ENCODE data around the gene POLR2E.
"Not testable (repeated sequence)": the region's sequence is repeated elsewhere in the genome, so short reads cannot be mapped to it uniquely, and the experiment has no call there.

The POLR2E gene

GRCh38 chr19:1121395-1121794 is 26.2 kb upstream of the POLR2E start:
- FAIRE-seq (no peak), DNase-seq (ENCODE audit: insufficient read length, low spot score) (no peak)
- no peak for TF ChIP-seq POLR2A (IDR thresholded peaks at IDR 0.05; ENCODE audit: low read depth, low read length)

- no peak for TF ChIP-seq POLR2A (IDR thresholded peaks at IDR 0.05; ENCODE audit: low read depth, low read length)
- no peak for DNase-seq (ENCODE audit: insufficient read length, low spot score)
- no peak for FAIRE-seq
These were observed 24.5 kb upstream of the POLR2E start for GRCh38 chr19:1119475-1120217.

DNA sequence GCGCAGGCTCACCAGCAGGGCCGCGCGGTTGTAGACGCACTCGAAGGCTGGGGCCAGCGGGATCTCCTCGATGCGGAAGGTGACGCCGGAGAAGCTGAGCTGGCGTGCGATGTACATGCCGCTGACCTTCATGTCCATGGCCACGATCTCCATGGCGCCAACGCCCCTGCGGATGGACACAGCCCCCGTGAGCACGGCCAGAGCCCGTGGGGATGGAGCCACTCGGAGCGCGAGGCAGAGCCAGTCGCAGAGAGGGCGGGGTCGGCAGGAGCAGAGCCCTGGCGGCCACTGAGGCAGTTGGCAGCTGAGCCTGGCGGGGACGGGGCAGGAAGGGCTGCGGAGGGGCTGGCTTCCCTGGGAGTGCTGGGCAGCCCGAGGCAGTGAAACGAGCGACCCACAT is 23.8 kb upstream of the POLR2E start:
- no peak for FAIRE-seq
- no peak for DNase-seq (ENCODE audit: insufficient read length, low spot score)
- no peak for TF ChIP-seq POLR2A (IDR thresholded peaks at IDR 0.05; ENCODE audit: low read depth, low read length)

GRCh38 chr19:1117654-1118053 is 22.5 kb upstream of the POLR2E start:
- no peak for DNase-seq (ENCODE audit: insufficient read length, low spot score)

GRCh38 chr19:1116726-1117581 is 21.8 kb upstream of the POLR2E start:
- DNase-seq (ENCODE audit: insufficient read length, low spot score) (no peak), FAIRE-seq (no peak)
- TF ChIP-seq POLR2A (IDR thresholded peaks at IDR 0.05; ENCODE audit: low read depth, low read length), result no peak

More at GRCh38 chr19:1117654-1118053, 22.5 kb upstream of the POLR2E start:
- TF ChIP-seq POLR2A (IDR thresholded peaks at IDR 0.05; ENCODE audit: low read depth, low read length), result no peak
- no peak for FAIRE-seq

- DNase-seq (ENCODE audit: insufficient read length, low spot score) (no peak), FAIRE-seq (no peak)
- no peak for TF ChIP-seq POLR2A (IDR thresholded peaks at IDR 0.05; ENCODE audit: low read depth, low read length)
These were observed 20.7 kb upstream of the POLR2E start for GRCh38 chr19:1115646-1116420.

DNA sequence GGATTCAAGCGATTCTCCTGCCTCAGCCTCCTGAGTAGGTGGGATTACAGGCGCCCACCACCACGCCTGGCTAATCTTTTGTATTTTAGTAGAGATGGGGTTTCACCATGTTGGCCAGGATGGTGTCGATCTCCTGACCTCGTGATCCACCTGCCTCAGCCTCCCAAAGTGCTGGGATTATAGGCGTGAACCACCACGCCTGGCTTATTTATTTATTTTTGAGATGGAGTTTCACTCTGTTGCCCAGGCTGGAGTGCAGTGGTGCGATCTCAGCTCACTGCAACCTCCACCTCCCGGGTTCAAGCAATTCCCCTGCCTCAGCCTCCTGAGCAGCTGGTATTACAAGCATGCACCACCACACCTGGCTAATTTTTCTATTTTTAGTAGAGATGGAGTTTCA is 19.6 kb upstream of the POLR2E start:
- FAIRE-seq; DNase-seq (ENCODE audit: insufficient read length, low spot score): not testable (repeated sequence)

DNA sequence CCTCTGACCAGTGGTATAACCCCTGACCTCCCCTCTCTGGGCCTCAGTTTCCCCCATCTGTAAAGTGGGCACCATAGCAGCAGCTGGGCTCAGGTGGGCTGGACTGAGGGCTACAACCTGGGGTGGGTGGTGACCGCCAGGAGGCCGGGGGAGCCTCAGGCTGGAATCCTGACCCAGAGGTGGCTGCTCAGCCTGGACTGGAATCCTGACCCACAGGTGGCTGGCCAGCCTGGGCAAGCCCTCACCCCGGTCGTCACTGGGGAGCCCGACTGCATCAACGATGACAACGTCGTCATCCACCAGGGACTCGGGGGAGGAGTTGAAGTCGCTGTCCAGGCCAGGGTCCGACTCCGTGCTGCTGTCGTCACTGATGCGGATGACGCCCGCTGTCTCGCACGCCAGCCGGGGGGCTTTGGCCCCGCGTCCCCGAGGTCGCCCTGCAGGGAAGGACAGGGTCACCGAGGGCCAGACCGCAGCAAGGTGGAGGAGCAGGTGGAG is 18.9 kb upstream of the POLR2E start:
- no peak for TF ChIP-seq POLR2A (IDR thresholded peaks at IDR 0.05; ENCODE audit: low read depth, low read length)
- no peak for DNase-seq (ENCODE audit: insufficient read length, low spot score)
- FAIRE-seq, result no peak

DNA sequence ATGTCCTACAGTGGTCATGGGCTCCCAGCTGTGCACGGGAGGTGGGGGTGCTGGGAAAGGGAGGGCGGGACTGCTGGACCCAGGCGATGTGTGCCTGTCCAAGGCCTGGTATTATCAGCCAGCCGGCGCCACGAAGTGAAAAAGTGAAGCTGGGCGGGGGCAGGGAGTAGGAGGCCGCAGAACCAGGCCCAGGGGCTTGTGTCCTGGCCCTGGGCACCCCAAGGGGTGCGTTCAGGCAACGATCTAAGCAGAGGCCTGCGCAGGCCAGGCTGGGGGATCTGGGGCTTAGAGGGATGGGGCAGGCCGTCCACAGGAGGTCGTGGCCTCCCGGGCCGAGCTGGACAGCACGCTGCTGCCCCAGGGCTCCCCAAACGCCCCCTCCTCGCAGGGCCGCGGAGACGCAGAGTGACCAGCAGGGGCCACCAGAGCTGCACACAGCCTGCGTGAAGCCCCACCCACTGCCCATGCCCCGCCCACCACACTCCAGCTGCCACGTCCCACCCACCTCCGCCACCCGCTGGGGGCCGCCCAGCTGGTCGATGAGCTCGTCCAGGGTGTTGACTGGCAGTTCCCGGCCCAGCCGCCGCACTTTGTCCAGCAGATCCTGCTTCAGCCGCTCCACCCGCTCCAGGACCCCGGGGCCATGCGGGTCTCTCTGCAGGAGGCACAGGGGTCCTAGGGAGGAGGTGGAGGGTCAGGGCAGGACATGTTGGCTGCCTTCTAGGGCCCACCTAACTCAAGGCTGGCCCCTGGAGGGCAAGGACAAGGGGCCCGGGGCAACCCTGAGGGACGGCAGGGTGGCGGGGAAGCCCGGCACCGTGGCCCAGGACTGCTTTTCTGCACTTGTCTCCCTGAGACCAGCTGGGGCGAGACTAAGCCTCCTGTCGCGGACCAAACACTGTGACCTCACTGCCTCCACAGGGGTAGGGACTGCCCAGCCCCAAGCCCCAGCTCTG is 18.1 kb upstream of the POLR2E start:
- DNase-seq (ENCODE audit: insufficient read length, low spot score) (peak; percentile 99), FAIRE-seq (peak; percentile 72)
- no peak for TF ChIP-seq POLR2A (IDR thresholded peaks at IDR 0.05; ENCODE audit: low read depth, low read length)

GRCh38 chr19:1112268-1113029 is 17.3 kb upstream of the POLR2E start:
- no peak for TF ChIP-seq POLR2A (IDR thresholded peaks at IDR 0.05; ENCODE audit: low read depth, low read length)
- no peak for FAIRE-seq
- DNase-seq (ENCODE audit: insufficient read length, low spot score), result no peak

DNA sequence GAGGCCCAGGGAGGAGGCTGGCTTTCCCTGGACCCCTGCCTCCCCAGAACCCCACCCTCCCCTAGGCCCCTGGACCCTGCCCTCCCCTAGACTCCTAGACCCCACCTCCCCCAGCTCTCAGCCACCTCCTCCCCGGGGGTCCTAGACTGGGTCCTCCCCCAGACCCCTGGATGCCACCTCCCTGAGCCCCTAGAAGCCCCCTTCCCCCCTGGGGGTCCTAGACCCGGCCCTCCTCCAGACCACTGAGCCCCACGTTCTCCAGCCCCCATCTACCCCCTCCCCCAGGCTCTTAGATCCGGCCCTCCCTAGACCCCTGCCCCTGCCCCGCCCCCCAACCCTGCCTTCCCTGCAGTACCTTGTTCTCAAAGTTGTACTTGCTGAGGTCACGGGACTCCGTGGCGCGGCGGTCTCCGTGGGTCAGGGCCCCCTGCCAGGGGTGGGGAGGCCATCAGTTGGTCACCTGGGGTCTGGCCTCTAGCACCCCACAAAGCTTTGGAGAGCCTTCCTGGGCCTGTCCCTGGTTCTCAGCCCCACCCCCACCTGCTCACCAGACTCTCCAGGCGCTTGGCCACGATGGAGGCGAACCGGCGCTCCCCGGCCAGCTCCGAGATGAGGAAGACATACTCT is 16.6 kb upstream of the POLR2E start:
- TF ChIP-seq POLR2A (IDR thresholded peaks at IDR 0.05; ENCODE audit: low read depth, low read length), result no peak
- no peak for DNase-seq (ENCODE audit: insufficient read length, low spot score)
- no peak for FAIRE-seq
